Progenitor cell of endocrine pancreas (in vitro differentiated cells): ENCODE data around the gene GOSR1. TPM values are rescaled to one million over a fixed set of nuclear protein-coding genes. Genes with fewer than 3 reads are reported as not detected.
"Not testable (repeated sequence)": the region's sequence is repeated elsewhere in the genome, so short reads cannot be mapped to it uniquely, and the experiment has no call there.

Source experiments
- DNase-seq: peaks from one replicate; pipeline ENCODE4 v3.0.0; 2021; ENCODE audit warnings: low spot score; ENCODE audit not compliant: unreplicated experiment
- H3K27ac Mint-ChIP-seq: 2 replicates; pipeline ENCODE4 v1.8.0; 2021; ENCODE audit warnings: mild to moderate bottlenecking, moderate library complexity, mixed read lengths
- H3K27me3 Mint-ChIP-seq: 2 replicates; pipeline ENCODE4 v1.8.0; 2021; ENCODE audit warnings: mixed read lengths
- H3K36me3 Mint-ChIP-seq: 2 replicates; pipeline ENCODE4 v1.8.0; 2022; ENCODE audit warnings: mixed read lengths; ENCODE audit not compliant: insufficient read depth
- H3K4me1 Mint-ChIP-seq: 2 replicates; pipeline ENCODE4 v1.8.0; 2021; ENCODE audit warnings: low read depth, mixed read lengths
- H3K4me3 Mint-ChIP-seq: 2 replicates; pipeline ENCODE4 v1.8.0; 2021; ENCODE audit warnings: low read depth, mild to moderate bottlenecking, moderate library complexity, mixed read lengths
- H3K9me3 Mint-ChIP-seq: 2 replicates; pipeline ENCODE4 v1.8.0; 2021; ENCODE audit warnings: low read depth, mixed read lengths
- total RNA-seq: library from RNA; stranded (reverse); gene quantifications from 2 replicates; pipeline ENCODE4 v1.2.1, GENCODE V29; 2021
- TF ChIP-seq, protein P1 (sequence below): fragments of 200-600 bp; sonication (generic); IDR thresholded peaks from one replicate; pipeline ENCODE4 v1.5.0; 2021; ENCODE audit warnings: antibody characterized with exemption, mild to moderate bottlenecking; ENCODE audit not compliant: unreplicated experiment

Gene GOSR1
- total RNA-seq, 1 donor from 2014 or later: 64.9 TPM

DNA sequence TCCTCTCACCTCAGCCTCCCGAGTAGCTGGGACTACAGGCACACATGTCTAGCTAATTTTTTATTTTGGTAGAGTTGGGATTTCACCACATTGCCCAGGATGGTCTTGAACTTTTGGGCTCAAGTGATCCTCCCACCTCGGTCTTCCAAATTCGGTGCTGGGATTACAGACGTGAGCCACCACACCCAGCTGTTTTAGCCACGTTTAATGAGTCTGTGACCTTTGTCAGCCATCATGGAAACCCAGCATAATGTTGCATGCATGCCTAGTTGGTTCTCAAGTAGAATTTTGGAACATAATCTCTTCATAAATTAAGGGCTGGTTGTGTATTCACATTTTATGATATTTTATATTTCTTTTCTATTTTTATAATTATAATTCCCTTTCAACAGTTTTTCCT, 42.0 kb downstream of the GOSR1 start:
- H3K4me3 Mint-ChIP-seq: no peak overlapping the region
- H3K27me3 Mint-ChIP-seq: no peaks in the 10 kb centered on the region
- H3K4me1 Mint-ChIP-seq: no peaks in the 10 kb centered on the region
- peaks cover 34% of the 10 kb centered on the region for H3K36me3 Mint-ChIP-seq
- TF ChIP-seq, protein P1, sequence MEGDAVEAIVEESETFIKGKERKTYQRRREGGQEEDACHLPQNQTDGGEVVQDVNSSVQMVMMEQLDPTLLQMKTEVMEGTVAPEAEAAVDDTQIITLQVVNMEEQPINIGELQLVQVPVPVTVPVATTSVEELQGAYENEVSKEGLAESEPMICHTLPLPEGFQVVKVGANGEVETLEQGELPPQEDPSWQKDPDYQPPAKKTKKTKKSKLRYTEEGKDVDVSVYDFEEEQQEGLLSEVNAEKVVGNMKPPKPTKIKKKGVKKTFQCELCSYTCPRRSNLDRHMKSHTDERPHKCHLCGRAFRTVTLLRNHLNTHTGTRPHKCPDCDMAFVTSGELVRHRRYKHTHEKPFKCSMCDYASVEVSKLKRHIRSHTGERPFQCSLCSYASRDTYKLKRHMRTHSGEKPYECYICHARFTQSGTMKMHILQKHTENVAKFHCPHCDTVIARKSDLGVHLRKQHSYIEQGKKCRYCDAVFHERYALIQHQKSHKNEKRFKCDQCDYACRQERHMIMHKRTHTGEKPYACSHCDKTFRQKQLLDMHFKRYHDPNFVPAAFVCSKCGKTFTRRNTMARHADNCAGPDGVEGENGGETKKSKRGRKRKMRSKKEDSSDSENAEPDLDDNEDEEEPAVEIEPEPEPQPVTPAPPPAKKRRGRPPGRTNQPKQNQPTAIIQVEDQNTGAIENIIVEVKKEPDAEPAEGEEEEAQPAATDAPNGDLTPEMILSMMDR: no peak
- peaks cover 5% of the 10 kb centered on the region for H3K9me3 Mint-ChIP-seq
- H3K27ac Mint-ChIP-seq: no peak overlapping the region
- no peak for DNase-seq

DNA sequence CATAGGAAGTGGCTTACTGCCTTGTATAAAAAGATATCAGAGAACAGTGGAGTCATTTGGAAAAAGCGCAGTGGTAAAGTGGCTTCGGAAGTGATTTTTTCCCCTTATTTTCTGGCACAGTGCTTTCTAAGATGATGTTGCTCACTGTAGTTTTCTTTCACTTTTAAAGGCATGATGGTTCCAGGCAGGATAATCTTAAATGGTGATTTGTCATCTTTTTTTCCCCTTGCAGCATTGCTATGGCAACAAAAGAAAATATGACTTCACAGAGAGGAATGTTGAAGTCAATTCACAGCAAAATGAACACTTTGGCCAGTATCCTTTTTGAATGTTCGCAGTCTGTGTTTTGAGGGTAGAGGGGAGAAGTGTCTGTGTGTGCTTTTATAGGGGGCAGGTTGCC, 42.5 kb downstream of the GOSR1 start:
- DNase-seq: no peak
- no peaks in the 10 kb centered on the region for H3K4me1 Mint-ChIP-seq
- no peak overlapping the region for H3K27ac Mint-ChIP-seq
- no peaks in the 10 kb centered on the region for H3K27me3 Mint-ChIP-seq
- TF ChIP-seq, protein P1: no peak
- peaks cover 5% of the 10 kb centered on the region for H3K9me3 Mint-ChIP-seq
- peaks cover 37% of the 10 kb centered on the region for H3K36me3 Mint-ChIP-seq
- no peak overlapping the region for H3K4me3 Mint-ChIP-seq

DNA sequence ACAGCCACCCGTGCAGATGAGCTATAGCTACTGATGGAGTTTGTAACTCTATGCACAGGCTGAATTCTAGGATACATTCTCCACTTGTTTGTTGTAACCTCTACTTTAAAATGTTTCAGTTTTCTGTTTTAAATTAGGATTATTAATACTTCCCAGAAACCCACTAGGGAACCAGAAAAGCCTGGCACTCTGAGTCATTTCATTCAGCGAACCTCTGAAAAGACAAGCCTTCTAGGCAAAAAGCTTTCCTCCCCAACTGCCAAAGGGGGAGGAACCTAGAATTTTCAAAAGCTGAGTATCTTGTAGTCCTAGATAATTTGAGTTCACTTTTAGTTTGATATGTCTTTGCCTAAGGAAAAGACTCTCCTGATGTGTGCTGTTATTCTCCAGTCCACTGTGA, 43.2 kb downstream of the GOSR1 start:
- no peak for DNase-seq
- Mint-ChIP-seq H3K27me3 (no peaks in the 10 kb centered on the region), H3K27ac (no peak overlapping the region), H3K4me1 (no peaks in the 10 kb centered on the region), H3K4me3 (no peak overlapping the region), H3K36me3 (peaks cover 40% of the 10 kb centered on the region), H3K9me3 (peaks cover 5% of the 10 kb centered on the region)
- TF ChIP-seq, protein P1: no peak

DNA sequence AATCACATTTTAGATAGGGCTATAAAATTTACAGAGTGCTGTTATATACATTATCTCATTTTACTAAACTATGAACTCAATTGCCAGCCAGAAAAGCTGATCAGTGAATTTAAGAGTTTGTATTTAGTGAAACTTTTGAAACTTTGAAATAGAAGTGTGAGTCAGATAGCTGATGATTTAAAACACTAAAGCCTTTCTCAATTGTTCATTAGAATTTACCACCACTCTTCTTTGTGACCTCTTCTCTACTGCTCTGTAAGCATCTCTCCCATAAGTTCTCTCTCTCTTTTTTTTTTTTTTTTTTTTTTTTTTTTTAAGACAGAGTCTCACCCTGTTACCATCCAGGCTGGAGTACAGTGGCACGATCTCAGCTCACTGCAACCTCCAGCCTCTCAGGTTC, 43.7 kb downstream of the GOSR1 start:
- H3K4me3 Mint-ChIP-seq: no peak overlapping the region
- TF ChIP-seq, protein P1: no peak
- H3K4me1 Mint-ChIP-seq: no peaks in the 10 kb centered on the region
- H3K27me3 Mint-ChIP-seq: no peaks in the 10 kb centered on the region
- peaks cover 5% of the 10 kb centered on the region for H3K9me3 Mint-ChIP-seq
- H3K27ac Mint-ChIP-seq: no peak overlapping the region
- no peak for DNase-seq
- peaks cover 40% of the 10 kb centered on the region for H3K36me3 Mint-ChIP-seq

DNA sequence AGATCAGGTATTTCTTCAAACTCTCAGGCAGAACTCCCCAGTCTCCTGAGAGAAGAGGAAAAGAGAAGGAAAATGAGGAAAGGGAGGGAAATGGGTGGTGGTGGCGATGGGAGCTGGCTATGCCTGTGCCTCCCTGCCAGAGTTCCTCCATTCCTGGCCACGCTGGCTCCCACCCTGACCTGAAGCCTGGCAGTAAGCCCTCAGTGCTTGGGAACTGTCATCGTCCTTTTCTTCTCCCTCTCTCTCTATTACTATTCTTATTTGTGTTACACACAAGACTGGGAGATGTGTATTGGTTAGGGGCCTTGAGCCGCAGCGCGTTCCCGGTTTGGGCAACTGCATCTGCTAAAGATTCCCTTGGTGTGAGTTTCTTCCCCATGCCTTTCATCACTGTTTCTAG, 44.6 kb downstream of the GOSR1 start:
- H3K4me1 Mint-ChIP-seq: no peaks in the 10 kb centered on the region
- H3K27ac Mint-ChIP-seq: no peak overlapping the region
- DNase-seq: no peak
- H3K9me3 Mint-ChIP-seq: peaks cover 5% of the 10 kb centered on the region
- H3K36me3 Mint-ChIP-seq: peaks cover 40% of the 10 kb centered on the region
- H3K4me3 Mint-ChIP-seq: no peak overlapping the region
- H3K27me3 Mint-ChIP-seq: no peaks in the 10 kb centered on the region
- TF ChIP-seq, protein P1: no peak

DNA sequence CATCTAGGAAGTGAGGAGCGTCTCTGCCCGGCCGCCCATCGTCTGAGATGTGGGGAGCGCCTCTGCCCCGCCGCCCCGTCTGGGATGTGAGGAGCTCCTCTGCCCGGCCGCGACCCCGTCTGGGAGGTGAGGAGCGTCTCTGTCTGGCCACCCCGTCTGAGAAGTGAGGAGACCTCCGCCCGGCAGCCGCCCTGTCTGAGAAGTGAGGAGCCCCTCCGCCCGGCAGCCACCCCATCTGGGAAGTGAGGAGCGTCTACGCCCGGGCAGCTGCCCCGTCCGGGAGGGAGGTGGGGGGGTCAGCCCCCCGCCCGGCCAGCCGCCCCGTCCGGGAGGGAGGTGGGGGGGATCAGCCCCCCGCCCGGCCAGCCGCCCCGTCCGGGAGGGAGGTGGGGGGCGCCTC, 46.0 kb downstream of the GOSR1 start:
- H3K36me3 Mint-ChIP-seq: peaks cover 40% of the 10 kb centered on the region

More for the DNA sequence above, 46.0 kb downstream of the GOSR1 start:
- H3K4me3 Mint-ChIP-seq, H3K9me3 Mint-ChIP-seq, H3K27me3 Mint-ChIP-seq, H3K4me1 Mint-ChIP-seq, DNase-seq, H3K27ac Mint-ChIP-seq: not testable (repeated sequence)
